Pericardium fibroblast (primary cell): ENCODE data around the gene ADCY1. TPM values are rescaled to one million over a fixed set of nuclear protein-coding genes. Genes with fewer than 3 reads are reported as not detected.

Experiments
- total RNA-seq: library from RNA; depleted of rRNA; stranded (reverse); fragments of >200 nt; gene quantifications from 2 replicates; pipeline ENCODE4 v1.2.3, GENCODE V29; 2015

The ADCY1 gene
- 0.23 and 1.9 TPM in 2 replicates for total RNA-seq

GRCh38 chr7:45573661-45574415, at the start of gene ADCY1:
TSS of gene ADCY1 (plus strand) at chr7:45574368. CDS start at chr7:45574544, 176 bp downstream.

